HG03469 (cell line): ENCODE data around the gene SLC2A5.
A peak's percentile ranks its signal among the peaks of the same experiment; 100 is the strongest.
"Not testable (repeated sequence)": the region's sequence is repeated elsewhere in the genome, so short reads cannot be mapped to it uniquely, and the experiment has no call there.

Experiments
- ATAC-seq: cut with Tn5 transposase; IDR thresholded peaks from one replicate; pipeline ENCODE4 v1.9.1; 2021; ENCODE audit warnings: mild to moderate bottlenecking, moderate library complexity, moderate number of reproducible peaks; ENCODE audit not compliant: unreplicated experiment

SLC2A5 gene, protein sequence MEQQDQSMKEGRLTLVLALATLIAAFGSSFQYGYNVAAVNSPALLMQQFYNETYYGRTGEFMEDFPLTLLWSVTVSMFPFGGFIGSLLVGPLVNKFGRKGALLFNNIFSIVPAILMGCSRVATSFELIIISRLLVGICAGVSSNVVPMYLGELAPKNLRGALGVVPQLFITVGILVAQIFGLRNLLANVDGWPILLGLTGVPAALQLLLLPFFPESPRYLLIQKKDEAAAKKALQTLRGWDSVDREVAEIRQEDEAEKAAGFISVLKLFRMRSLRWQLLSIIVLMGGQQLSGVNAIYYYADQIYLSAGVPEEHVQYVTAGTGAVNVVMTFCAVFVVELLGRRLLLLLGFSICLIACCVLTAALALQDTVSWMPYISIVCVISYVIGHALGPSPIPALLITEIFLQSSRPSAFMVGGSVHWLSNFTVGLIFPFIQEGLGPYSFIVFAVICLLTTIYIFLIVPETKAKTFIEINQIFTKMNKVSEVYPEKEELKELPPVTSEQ

DNA sequence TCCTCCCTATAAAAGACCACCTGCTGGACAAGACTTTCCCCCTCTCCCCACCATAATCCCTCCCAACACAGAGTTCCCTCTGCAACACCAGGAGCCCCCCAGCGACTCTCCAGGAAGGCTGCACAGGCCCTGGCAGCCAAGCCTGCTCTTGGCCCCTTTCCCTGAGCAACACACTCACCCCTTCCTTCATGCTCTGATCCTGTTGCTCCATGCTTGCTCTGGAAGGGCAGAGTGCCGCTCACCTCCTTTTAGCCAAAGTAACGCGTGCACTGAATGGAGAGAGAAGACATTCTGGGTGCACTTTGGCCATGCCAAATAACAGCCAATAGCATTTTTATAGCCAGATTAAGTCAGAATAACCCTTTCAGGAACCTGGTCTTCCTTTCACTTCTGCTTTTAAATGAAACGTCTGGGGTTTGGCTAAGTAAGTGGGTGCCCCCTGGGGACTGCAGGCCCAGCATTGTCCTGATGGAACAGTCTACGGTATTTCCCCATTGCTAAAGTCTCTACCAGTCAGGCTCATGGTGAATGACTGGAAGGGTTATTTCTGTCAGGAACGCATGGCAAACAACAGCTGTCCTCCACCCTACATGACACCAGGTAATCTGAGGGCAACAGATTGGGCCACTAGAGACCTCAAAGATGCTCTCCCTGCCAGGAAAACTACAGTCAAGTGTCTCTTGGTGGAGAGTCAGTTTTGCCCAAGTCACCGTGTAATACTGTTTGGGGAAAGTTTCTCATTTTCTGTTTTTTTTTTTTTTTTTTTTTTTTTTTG is at the start of gene SLC2A5:
Gene SLC2A5, minus strand, starts transcription at position 310 of the 775 bp plus-strand sequence. Its CDS starts 99 bp downstream, at position 211.
- ATAC-seq: peak; percentile 90

- ATAC-seq: no peak
These were observed 48.8 kb upstream of the SLC2A5 start for GRCh38 chr1:9118186-9118585.

DNA sequence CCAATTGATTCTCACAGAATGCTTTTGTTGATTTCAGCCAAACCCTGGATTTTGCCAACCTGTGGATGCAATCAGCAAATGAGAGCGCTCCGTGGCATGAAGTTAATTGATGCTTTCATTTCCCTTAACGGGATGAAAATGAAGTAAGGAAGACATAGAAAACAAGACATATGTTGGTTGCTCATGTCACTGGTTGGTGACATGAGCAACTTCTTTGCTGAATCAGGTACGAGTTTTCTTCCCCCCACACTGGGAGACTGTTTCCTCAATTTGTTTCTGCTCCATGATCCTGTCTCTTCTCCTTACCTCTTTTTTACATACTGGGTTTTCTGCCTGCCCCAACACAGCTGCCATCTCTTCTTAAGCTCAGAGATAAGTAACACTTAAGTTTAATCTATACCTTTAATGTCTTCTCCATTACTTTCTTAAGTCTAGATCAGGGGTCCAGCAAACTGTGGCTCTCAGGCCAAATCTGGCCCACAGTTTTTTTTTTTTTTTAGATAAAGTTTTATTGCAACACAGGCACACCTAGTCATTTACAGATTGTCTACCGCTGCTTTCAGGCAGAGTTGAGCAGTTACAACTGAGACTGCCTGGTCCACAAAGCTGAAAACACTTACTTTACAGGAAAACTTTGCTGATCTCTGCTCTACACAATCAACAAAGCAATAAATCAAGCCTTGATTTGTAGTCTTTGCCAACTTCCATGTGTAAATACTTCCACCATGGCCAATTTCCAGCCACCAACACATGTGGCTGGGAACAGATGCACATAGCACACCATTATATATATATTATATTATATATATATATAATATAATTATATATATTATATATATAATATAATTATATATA is 46.1 kb upstream of the SLC2A5 start:
- ATAC-seq: no peak

DNA sequence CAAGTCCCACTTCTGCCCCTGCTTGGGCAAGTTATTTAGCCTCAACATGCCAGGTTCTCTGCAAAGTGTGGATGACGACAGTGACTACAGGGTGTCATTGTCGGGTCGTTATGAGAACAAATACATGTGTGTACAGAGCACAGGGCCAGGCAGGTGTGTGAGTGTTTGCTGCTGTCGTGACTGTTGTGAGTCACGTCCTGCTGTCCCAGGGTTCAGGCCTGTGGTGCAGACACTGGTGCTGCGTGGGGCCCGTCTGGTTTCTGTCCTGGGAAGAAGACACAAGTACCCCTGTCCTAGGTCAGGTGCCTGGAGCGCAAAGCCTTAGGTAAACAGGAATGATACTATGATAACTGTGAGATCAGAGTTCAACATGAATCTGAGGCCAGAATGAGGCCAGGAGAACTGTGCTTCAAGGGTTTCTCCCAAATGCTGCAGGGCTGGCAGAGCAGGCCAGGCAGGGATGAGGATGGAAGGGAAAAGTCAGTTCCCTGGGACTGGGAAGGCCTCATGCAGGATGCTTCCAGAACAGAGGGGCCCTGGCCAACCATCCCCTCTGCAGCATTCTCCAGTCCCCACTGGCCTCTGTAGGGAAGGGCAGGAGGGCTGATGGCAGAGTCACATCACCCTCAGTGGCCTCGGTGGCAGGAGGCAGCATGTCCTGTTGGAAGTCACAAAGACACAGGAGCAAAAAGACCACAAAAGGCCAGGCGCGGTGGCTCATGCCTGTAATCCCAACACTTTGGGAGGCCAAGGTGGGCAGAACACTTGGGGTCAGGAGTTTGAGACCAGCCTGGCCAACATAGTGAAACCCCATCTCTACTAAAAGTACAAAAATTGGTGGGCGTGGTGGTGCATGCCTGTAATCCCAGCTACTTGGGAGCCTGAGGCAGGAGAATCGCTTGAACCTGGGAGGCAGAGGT is 43.8 kb upstream of the SLC2A5 start:
- no peak for ATAC-seq

DNA sequence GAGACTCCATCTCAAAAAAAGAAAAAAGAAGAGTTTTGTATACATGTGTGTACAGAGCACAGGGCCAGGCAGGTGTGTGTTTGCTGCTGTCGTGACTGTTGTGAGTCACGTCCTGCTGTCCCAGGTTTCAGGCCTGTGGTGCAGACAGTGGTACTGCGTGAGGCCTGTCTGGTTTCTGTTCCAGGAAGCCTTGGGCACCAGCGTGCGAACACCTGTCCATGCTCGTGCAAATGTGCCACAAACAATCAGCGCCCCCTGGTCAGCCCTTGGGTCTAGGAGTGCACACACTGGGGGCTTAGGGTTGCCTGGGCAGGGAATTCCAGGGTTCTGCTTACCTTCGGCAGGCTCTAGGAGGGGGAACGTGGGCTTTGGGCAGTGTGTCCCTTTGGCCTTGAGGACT is 42.5 kb upstream of the SLC2A5 start:
- no peak for ATAC-seq

DNA sequence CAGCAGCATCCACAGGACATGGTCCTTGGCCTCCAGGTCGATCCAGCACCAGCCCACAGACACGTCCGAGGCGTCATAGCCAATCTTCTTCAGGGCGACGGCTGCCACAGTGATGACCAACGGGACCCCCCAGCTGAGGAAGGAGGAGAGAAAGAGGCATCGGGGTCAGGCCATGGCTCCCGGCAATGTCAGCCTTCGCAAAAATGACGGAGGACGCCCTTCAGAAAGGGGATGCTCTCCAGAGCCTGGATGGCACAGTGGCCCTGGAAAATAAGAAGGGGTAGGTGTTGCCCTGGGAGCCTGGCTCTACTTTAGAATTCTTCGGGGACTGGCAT is 41.9 kb upstream of the SLC2A5 start:
- no peak for ATAC-seq

GRCh38 chr1:9110669-9111356 is 41.4 kb upstream of the SLC2A5 start:
- no peak for ATAC-seq

GRCh38 chr1:9108056-9108665 is 38.7 kb upstream of the SLC2A5 start:
- ATAC-seq: no peak

DNA sequence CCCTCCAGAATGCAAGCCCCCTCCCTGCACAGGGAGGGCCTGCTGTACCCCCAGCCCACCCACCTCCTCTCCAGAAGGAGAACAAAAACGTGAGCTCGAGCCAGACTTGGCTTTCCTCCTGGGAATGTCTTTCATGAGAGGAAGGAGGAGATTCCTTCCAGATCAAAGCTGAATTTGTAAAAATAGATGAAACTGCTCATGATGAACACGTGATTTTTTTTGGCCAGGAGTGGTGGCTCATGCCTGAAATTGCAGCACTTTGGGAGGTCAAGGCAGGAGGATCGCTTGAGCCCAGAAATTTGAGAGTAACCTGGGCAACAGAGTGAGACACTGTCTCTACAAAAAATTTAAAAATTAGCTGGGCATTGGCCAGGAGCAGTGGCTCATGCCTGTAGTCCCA is 37.7 kb upstream of the SLC2A5 start:
- no peak for ATAC-seq

- ATAC-seq: no peak
These were observed 36.9 kb upstream of the SLC2A5 start for GRCh38 chr1:9106286-9106685.

- ATAC-seq: no peak
These were observed 36.0 kb upstream of the SLC2A5 start for GRCh38 chr1:9105336-9105867.

DNA sequence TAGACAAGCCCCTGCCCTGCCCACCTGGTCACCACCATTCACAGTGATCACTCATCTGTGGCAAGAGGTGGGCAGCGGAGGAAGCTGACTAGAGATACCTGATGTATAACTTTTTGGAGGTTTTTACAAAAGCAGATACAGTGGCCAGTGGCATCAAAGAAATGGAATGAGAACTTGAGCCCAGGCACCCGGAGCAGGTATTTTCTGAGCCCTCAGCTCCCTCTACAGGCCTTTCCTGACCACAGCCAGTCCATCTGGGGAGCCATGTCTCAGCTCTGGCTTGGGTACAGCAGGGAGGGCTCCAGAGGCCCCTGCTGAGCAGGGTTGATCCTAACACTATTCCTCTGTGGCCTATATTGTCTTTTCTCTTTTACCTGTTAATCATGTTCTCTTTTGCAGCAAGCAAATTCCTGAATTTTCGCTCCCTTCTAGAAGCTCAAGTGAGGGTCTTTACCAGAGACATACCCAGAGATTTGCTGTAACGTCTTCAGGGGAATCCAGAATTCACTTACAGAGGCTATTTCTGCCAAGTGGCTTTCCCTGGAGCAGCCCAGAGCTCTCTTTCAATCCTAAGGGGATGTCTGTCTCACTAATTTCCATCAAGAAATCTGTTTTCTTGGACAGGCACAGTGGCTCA is 32.2 kb upstream of the SLC2A5 start:
- no peak for ATAC-seq

GRCh38 chr1:9100471-9101043 is 31.1 kb upstream of the SLC2A5 start:
- ATAC-seq: no peak

DNA sequence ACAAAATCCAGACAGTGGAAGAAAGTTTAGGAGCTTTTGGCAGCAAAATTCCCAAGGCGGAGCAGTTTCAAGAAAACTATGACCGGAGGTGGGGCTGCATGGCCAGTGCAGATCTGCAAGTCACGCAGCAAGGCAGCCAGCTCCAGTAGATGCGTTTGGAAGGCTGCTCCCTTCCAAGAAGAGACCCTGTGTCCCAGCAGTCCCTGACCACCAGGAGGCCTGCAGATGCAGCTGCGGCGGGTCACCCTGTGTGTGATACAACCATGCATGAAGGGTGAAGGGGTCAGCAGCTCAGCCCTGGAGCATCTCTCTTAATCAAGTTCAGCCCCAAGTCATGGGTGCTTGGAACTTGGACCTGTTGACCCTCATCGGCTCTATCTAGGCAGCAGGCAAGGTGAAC is 30.1 kb upstream of the SLC2A5 start:
- no peak for ATAC-seq

DNA sequence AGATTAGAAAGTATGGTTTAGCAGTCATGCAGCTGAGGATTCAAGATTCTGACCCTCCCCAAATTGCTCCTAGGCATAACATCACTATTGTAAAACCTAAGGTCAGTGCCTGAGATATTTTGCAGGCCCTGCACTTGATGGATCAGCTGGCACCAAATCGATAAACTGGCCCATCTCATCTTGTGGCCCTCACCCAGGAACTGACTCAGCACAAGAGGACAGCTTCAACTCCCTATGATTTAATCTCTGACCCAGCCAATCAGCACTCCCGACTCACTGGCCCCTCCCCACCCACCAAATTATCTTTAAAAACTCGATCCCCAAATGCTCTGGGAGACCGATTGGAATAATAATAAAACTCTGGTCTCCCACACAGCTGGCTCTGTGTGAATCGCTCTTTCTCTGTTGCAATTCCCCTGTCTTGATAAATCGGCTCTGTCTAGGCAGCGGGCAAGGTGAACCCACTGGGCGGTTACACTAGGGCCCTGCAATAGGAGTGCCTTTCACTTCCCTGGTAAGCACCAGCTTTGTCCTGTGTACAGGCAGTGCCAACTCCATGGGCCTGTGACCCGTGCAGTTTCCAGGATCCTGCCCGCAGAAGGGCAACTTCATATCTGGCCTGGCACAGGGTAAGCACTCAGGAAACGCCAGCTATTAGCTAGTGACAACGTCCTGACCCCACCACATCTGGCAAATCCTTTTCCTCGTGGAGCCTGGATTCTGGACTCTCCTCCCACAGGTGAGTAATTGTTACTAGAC is 28.7 kb upstream of the SLC2A5 start:
- ATAC-seq: no peak

DNA sequence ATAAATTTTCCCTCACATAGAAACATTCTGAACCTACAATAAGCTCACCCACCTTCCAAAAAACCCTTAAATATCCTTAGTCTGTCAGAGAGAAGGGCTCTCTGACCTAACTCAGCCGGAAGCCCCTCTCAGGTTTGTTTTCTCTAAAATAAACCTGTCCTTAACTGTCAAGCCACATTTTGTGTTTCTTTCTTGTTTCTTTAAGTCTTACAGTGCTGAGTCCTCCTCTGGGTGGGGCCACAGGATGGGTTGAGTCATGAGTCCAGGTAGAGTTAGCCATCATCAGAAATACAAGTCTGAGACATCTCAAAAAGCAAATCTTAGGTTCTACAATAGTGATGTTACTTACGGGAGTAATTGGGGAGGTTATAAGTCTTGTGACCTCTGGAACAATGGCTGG is 26.4 kb upstream of the SLC2A5 start:
- no peak for ATAC-seq

GRCh38 chr1:9093996-9094595 is 24.7 kb upstream of the SLC2A5 start:
- not testable (repeated sequence) for ATAC-seq
